HG03139 (cell line): ENCODE data around the gene LRFN4.
A peak's percentile ranks its signal among the peaks of the same experiment; 100 is the strongest.

Source experiments
- ATAC-seq: cut with Tn5 transposase; IDR thresholded peaks from one replicate; pipeline ENCODE4 v1.9.1; 2021; ENCODE audit not compliant: unreplicated experiment

LRFN4 gene

GRCh38 chr11:66858186-66858938 is 1.5 kb downstream of the LRFN4 start:
- ATAC-seq: no peak

- no peak for ATAC-seq
These were observed 2.2 kb downstream of the LRFN4 start for GRCh38 chr11:66858939-66859685.

GRCh38 chr11:66859686-66860448 is 3.0 kb downstream of the LRFN4 start:
- no peak for ATAC-seq

- ATAC-seq: no peak
These were observed 3.6 kb downstream of the LRFN4 start for GRCh38 chr11:66860449-66860831.

GRCh38 chr11:66861038-66861773 is 4.3 kb downstream of the LRFN4 start:
- ATAC-seq: no peak

- no peak for ATAC-seq
These were observed 5.1 kb downstream of the LRFN4 start for GRCh38 chr11:66861774-66862558.

- no peak for ATAC-seq
These were observed 5.7 kb downstream of the LRFN4 start for GRCh38 chr11:66862559-66863037.

- ATAC-seq: no peak
These were observed 6.7 kb downstream of the LRFN4 start for GRCh38 chr11:66863428-66864125.

- no peak for ATAC-seq
These were observed 7.5 kb downstream of the LRFN4 start for GRCh38 chr11:66864172-66864901.

- no peak for ATAC-seq
These were observed 8.2 kb downstream of the LRFN4 start for GRCh38 chr11:66864924-66865697.

- ATAC-seq: no peak
These were observed 9.1 kb downstream of the LRFN4 start for GRCh38 chr11:66866007-66866406.

- ATAC-seq: no peak
These were observed 9.7 kb downstream of the LRFN4 start for GRCh38 chr11:66866511-66866986.

- ATAC-seq: no peak
These were observed 10.7 kb downstream of the LRFN4 start for GRCh38 chr11:66867425-66868040.

GRCh38 chr11:66868082-66868725 is 11.3 kb downstream of the LRFN4 start:
- ATAC-seq: no peak

- peak; percentile 71 for ATAC-seq
These were observed 12.1 kb downstream of the LRFN4 start for GRCh38 chr11:66868726-66869566.

GRCh38 chr11:66869567-66869870 is 12.7 kb downstream of the LRFN4 start:
- no peak for ATAC-seq
